ENCODE measurements around the gene PDE3A. TPM values are rescaled to one million over a fixed set of nuclear protein-coding genes. Genes with fewer than 3 reads are reported as not detected.
A peak's percentile ranks its signal among the peaks of the same experiment; 100 is the strongest.

Gene PDE3A
- total and polyA plus RNA-seq, 7 donors, result 6.6 to 90.0 (median 56.8) TPM

DNA sequence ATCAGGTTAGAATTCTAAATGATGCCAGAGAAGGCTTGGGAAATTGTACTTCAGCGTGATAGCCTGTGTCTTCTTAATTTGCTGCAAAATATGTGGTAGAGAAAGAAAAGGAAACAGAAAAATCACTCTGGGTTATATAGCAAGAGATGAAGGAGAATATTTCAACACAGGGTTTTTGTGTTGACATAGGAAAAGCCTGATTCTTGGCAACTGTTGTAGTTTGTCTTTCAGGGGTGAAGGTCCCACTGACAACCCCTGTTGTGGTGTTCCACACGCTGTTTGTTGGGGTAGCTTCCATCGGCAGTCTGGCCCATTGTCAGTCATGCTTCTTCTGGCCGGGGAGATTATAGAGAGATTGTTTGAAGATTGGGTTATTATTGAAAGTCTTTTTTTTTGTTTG is 313.0 kb downstream of the PDE3A start:
- Histone ChIP-seq H3K4me3 (no peak overlapping the region), H3K27me3 (no peaks in the 10 kb centered on the region), H3K27ac (no peak overlapping the region), H3K36me3 (peaks cover 0 to 19% (median 13%) of the 10 kb centered on the region in 4 donors), H3K9me3 (no peaks in the 10 kb centered on the region), H3K4me1 (no peaks in the 10 kb centered on the region)
- intact Hi-C loops (cut with DNase I), result no loop called here
- no peak for DNase-seq
- 86 to 91% methylated on average over 4 of the region's 4 CpGs for WGBS, 2 donors
- TF ChIP-seq POLR2A (IDR thresholded peaks at IDR 0.05), result no peak
- no peak for TF ChIP-seq EP300 (IDR thresholded peaks at IDR 0.05)
- TF ChIP-seq, protein P1, sequence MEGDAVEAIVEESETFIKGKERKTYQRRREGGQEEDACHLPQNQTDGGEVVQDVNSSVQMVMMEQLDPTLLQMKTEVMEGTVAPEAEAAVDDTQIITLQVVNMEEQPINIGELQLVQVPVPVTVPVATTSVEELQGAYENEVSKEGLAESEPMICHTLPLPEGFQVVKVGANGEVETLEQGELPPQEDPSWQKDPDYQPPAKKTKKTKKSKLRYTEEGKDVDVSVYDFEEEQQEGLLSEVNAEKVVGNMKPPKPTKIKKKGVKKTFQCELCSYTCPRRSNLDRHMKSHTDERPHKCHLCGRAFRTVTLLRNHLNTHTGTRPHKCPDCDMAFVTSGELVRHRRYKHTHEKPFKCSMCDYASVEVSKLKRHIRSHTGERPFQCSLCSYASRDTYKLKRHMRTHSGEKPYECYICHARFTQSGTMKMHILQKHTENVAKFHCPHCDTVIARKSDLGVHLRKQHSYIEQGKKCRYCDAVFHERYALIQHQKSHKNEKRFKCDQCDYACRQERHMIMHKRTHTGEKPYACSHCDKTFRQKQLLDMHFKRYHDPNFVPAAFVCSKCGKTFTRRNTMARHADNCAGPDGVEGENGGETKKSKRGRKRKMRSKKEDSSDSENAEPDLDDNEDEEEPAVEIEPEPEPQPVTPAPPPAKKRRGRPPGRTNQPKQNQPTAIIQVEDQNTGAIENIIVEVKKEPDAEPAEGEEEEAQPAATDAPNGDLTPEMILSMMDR (IDR thresholded peaks at IDR 0.05), result no peak
- TF ChIP-seq POLR2AphosphoS5 (IDR thresholded peaks at IDR 0.05), result no peak

DNA sequence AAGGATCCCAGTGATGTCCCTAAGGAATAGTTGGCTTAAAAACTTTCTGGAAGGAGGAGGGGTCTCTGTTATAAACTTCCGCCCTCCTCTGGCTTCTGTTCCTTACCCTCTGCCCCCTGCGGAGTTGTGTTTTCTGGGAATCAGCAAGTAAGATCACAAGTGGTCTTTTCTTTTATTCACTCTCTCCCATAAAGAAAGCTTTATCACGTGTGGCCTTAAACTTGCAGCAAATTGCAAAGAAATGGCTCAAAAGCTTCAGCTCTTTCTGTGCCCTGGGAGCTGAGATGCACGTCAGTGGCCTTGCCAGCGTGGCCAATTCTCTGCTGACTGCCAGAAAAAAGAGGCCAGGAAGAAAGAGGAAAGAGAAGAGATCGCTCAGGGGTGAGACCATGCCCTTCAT is 326.9 kb downstream of the PDE3A start, which contains the start of gene SLCO1C1:
Gene SLCO1C1 (plus strand): TSS at position 101 of the 400 bp plus-strand sequence. CDS start 4,245 bp downstream, outside the sequence.
- intact Hi-C loops (cut with DNase I), result no loop called here
- TF ChIP-seq POLR2A (IDR thresholded peaks at IDR 0.05), result no peak
- TF ChIP-seq, protein P1 (IDR thresholded peaks at IDR 0.05), result no peak
- no peak for TF ChIP-seq EP300 (IDR thresholded peaks at IDR 0.05)
- no peak for TF ChIP-seq POLR2AphosphoS5 (IDR thresholded peaks at IDR 0.05)
- Histone ChIP-seq H3K4me3 (no peak within 1 kb of the TSS), H3K27ac (no peak within 1 kb of the TSS), H3K27me3 (no peaks in the 10 kb centered on the region), H3K36me3 (no peaks in the 10 kb centered on the region), H3K9me3 (no peaks in the 10 kb centered on the region), H3K4me1 (no peaks in the 10 kb centered on the region)
- 66 to 82% methylated on average over 6 of the region's 6 CpGs for WGBS, 2 donors
- no peak for DNase-seq

DNA sequence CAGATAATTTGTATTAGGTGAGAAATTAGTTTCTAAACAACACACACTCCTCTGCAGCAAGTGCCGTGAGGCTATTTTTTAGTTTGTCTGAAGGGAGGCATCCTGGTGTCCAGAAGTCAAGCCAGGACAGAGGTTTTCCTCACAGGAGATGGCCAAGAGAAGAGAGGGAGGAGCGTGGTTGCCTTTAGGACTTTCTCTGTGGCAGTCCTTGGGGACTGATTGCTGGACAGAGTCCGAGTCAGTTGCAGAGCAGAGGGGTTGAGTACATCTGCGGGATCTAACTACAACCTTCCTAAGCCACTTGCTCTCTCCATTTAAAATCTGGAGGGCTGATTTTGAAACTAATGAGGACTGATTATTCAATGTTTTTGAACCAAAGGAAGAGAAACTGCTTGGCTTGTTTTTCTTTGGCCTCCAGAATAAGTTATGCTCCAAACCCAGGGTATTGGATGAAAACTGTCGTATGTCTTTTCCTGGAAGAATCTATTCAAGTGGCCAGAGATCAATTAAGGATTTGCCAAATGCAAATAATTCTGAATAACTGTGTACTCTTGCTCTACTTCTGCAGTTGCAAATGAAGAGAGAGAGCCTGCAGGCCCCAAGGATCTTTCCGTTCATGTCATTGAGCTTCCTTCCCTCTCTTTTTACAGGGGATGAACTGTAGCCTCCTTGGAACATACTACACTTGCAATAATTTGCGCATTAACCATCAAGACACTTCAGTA is 328.0 kb downstream of the PDE3A start:
- Histone ChIP-seq H3K4me1 (no peaks in the 10 kb centered on the region), H3K9me3 (no peaks in the 10 kb centered on the region), H3K27ac (no peak overlapping the region), H3K27me3 (no peaks in the 10 kb centered on the region), H3K4me3 (no peak overlapping the region), H3K36me3 (no peaks in the 10 kb centered on the region)
- peak; percentile 51 for DNase-seq
- no peak for TF ChIP-seq POLR2AphosphoS5 (IDR thresholded peaks at IDR 0.05)
- TF ChIP-seq POLR2A (IDR thresholded peaks at IDR 0.05), result no peak
- TF ChIP-seq EP300 (IDR thresholded peaks at IDR 0.05), result no peak
- intact Hi-C loops (cut with DNase I), result no loop called here
- 75 to 85% methylated on average over 7 of the region's 7 CpGs for WGBS, 2 donors

DNA sequence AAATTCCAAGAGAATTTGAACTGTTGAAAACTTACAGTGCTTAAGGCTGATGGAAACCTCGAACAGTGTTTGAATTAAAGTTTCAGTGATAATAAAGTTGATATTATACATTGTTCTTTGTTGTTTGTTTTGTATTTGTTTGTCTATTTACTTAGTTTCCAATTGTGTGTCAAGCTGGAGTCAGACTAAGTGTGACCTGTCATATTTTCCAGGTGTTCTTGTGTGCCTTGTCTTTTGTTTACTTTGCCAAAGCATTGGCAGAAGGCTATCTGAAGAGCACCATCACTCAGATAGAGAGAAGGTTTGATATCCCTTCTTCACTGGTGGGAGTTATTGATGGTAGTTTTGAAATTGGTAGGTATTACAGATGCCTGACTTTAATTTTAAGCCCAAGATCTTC is 332.8 kb downstream of the PDE3A start:
- Histone ChIP-seq H3K4me1 (no peaks in the 10 kb centered on the region), H3K27ac (no peak overlapping the region), H3K4me3 (no peak overlapping the region), H3K27me3 (no peaks in the 10 kb centered on the region), H3K36me3 (no peaks in the 10 kb centered on the region), H3K9me3 (no peaks in the 10 kb centered on the region)
- WGBS, 2 donors, result 48 to 70% methylated on average over 1 of the region's 1 CpG
- DNase-seq, result no peak
- no peak for TF ChIP-seq POLR2A (IDR thresholded peaks at IDR 0.05)
- TF ChIP-seq, protein P1 (IDR thresholded peaks at IDR 0.05), result no peak
- no peak for TF ChIP-seq EP300 (IDR thresholded peaks at IDR 0.05)
- TF ChIP-seq POLR2AphosphoS5 (IDR thresholded peaks at IDR 0.05), result no peak
- intact Hi-C loops (cut with DNase I), result no loop called here

DNA sequence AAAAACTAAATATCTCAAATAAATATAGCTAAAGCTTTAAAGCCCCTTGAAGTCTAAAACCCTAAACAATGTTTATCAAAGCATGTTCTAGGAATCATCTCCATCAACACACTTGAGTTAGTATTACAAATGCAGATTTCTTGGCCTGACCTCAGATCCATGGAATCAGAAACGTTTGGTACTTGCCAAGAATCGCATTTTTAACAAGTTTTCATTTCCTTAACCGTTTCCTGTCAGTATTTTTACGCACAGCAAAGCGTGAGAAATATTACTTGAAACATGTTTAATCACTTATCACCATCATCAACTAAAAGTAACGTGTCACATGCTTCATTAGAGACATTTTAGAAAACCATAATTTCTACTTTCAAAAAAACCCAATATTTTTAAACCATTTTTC is 336.5 kb downstream of the PDE3A start:
- WGBS, 2 donors, result 62 to 64% methylated on average over 6 of the region's 6 CpGs
- Histone ChIP-seq H3K9me3 (no peaks in the 10 kb centered on the region), H3K4me1 (no peaks in the 10 kb centered on the region), H3K27ac (no peak overlapping the region), H3K4me3 (no peak overlapping the region), H3K36me3 (no peaks in the 10 kb centered on the region), H3K27me3 (no peaks in the 10 kb centered on the region)
- DNase-seq, result no peak
- intact Hi-C loops (cut with DNase I), result no loop called here
- no peak for TF ChIP-seq POLR2AphosphoS5 (IDR thresholded peaks at IDR 0.05)
- TF ChIP-seq, protein P1 (IDR thresholded peaks at IDR 0.05), result no peak
